DOHH2 (cell line): ENCODE data around the gene SLC38A4.

ENCODE experiments used
- CTCF ChIP-seq: fragments of 200-600 bp; sonication (generic); IDR thresholded peaks from one replicate; pipeline ENCODE4 v1.5.1; 2014; ENCODE audit warnings: antibody characterized with exemption, mild to moderate bottlenecking, low read depth, low read length; ENCODE audit not compliant: poor library complexity, severe bottlenecking
- EZH2phosphoT487 ChIP-seq: fragments of 200-600 bp; sonication (generic); IDR thresholded peaks from 2 replicates; pipeline ENCODE4 v1.6.1; 2017; ENCODE audit warnings: borderline replicate concordance, mild to moderate bottlenecking, antibody characterized with exemption, low read length, moderate library complexity, mixed read lengths

DNA sequence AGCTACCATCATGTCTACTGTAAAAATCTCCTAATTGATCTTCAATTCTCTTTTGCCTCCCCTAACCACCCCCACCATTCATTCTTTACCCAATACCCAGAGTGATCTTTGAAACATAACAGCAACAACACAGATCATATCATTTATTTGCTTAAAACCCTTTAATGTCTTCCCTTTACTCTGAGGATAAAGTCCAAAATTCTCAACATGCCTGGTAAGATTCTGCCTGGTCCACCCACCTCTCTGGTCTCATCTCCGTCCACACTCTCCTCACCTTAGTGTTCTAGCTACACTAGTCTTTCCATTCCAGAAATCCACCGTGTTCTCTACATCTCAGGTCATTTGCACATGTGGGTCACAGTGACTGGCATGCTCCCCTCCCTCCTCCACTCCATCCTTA is 27.7 kb downstream of the SLC38A4 start:
- TF ChIP-seq CTCF (no peak), EZH2phosphoT487 (no peak)
